GM10248 (cell line): ENCODE measurements around the gene CDK5R1.
A peak's percentile ranks its signal among the peaks of the same experiment; 100 is the strongest.

Experiments
- CTCF ChIA-PET: fragments of 300-600 bp; sonication (Branson Sonifier 250); formaldehyde crosslinking; extraction: SDS; loops from one replicate; lab custom pipeline; 2021; ENCODE audit warnings: antibody characterized with exemption; lab: Yijun Ruan, JAX
- POLR2A ChIA-PET: fragments of 350-650 bp; sonication (Branson Sonifier 250); formaldehyde crosslinking; extraction: SDS; loops from one replicate; lab custom pipeline; 2020; ENCODE audit warnings: antibody characterized with exemption; lab: Yijun Ruan, JAX
- DNase-seq: peaks from one replicate; pipeline ENCODE4 v3.0.0; 2012; ENCODE audit errors: extremely low spot score
- TF ChIP-seq, protein P1 (sequence below): IDR thresholded peaks from 2 replicates; pipeline ENCODE4 v1.5.1; 2012; ENCODE audit warnings: mild to moderate bottlenecking, low read depth; ENCODE audit errors: extremely low read depth, missing control alignments, control extremely low read depth

Gene CDK5R1

DNA sequence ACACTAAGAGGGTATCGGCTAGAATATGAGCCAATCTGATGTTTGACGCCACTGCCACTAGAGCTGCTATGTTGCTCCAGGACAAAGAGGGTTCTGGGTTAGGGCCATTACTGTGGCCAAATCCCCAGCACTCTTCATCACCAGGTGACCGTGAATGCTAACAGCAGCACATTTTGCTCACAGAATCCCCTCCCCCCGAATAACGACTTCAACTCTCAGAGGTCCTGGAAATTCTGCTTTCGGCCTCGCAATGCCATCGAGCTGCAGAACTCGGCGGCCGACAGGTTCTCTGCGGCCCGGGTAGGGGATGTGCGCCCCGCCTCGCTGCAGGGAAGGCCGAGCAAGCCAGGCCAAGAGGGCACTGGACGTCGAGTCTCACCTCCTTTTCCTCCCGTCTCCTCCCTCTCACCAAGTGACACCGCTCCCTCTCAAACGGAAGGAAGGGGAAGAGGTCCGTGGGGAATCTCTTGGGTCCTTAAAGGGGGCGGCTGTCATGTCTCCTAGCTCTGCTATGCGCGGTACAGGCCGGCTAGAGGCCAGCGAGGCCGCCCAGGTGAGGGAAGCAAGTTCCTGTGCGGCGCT lies 31.9 kb downstream of the CDK5R1 start:
- POLR2A ChIA-PET = no interaction called here
- CTCF ChIA-PET = interaction anchor here (1.8 to 2.1 kb wide), 3 partner anchors 35 to 359 kb away, joined by 6 to 7 read pairs (median 7); partner anchors contain the start of gene MYO1D
- TF ChIP-seq, protein P1, sequence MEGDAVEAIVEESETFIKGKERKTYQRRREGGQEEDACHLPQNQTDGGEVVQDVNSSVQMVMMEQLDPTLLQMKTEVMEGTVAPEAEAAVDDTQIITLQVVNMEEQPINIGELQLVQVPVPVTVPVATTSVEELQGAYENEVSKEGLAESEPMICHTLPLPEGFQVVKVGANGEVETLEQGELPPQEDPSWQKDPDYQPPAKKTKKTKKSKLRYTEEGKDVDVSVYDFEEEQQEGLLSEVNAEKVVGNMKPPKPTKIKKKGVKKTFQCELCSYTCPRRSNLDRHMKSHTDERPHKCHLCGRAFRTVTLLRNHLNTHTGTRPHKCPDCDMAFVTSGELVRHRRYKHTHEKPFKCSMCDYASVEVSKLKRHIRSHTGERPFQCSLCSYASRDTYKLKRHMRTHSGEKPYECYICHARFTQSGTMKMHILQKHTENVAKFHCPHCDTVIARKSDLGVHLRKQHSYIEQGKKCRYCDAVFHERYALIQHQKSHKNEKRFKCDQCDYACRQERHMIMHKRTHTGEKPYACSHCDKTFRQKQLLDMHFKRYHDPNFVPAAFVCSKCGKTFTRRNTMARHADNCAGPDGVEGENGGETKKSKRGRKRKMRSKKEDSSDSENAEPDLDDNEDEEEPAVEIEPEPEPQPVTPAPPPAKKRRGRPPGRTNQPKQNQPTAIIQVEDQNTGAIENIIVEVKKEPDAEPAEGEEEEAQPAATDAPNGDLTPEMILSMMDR = no peak
- no peak for DNase-seq

DNA sequence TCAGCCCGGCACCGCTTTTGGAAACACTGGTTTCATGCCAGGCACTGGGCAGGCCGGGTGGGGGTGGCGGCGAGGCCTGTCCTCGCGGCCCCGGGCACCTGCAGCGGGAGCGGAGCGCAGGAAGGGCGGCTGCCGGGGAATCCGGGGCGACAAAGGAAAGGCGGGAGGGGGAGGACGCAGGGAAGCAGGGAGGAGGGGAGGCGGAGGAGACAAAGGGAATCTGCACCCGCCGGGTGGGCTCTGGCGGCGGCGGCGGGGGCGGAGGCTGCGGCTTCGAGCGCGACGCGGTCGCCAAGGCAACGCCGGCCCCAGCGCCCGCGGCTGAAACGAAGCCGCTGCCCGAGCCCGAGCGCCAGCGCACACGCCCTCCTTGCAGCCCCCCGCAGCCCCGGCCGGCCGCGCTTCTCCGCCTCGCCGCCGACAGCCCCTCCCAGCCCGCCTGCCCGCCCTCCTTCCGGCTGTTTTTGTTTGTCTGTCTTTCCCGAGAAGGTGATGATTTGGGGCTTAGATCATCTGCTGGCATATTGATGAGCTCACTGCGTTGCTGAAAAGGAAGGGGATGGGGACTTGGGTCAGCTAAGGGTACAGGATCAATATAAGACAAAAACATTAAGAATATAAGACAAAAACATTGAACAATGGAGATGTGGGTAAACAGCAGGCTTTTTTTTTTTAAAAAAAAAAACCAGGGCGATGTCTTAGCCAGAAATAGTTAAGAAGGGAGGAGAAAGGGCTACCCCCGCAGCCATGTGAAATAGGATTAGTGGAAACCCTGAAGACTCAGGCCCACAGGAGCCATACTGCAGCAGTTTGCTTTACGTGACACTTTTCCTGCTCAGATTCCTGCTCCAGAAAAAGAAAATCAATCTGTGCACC lies 32.7 kb downstream of the CDK5R1 start:
- DNase-seq = peak; percentile 67
- CTCF ChIA-PET = interaction anchor here (1.5 kb wide), 1 partner anchor 36 kb away, joined by 5 read pairs; no protein-coding TSS in a partner anchor
- TF ChIP-seq, protein P1 = no peak
- POLR2A ChIA-PET = interaction anchor here (0.7 to 1.0 kb wide), 2 partner anchors 30 to 84 kb away, joined by 3 to 4 read pairs; no protein-coding TSS in a partner anchor

DNA sequence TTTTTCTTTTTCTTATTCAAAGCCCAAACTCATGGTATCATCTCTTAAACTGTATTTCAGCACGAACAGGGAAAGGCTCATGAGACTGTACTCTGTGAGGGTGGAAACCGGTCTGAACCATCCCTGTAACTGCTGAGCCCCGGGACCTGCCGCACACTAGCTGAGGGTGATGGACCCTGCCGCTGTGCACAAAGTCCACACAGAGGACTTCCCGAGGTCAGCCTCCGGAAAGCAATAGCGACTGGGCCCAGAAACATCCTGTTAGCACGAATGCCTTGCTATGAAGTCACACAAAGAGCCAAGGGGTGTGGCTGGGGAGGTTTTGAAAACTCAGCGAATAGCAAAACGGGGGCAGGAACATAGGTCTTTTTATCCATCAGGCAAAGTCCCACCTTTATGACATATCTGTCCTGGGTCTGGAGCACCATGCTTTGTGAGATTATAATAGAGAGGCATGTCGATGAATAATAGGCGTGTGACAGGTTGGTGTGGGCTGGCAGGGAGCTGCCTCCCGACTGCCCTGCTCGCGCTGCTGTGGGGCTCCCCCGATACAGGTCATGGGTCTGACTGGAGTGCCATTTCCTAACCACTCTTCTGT lies 33.4 kb downstream of the CDK5R1 start:
- TF ChIP-seq, protein P1 = no peak
- ChIA-PET CTCF (interaction anchor here (1.5 kb wide), 1 partner anchor 36 kb away, joined by 5 read pairs; no protein-coding TSS in a partner anchor), POLR2A (interaction anchor here (1.0 kb wide), 1 partner anchor 30 kb away, joined by 3 read pairs; no protein-coding TSS in a partner anchor)
- peak; percentile 51 for DNase-seq

DNA sequence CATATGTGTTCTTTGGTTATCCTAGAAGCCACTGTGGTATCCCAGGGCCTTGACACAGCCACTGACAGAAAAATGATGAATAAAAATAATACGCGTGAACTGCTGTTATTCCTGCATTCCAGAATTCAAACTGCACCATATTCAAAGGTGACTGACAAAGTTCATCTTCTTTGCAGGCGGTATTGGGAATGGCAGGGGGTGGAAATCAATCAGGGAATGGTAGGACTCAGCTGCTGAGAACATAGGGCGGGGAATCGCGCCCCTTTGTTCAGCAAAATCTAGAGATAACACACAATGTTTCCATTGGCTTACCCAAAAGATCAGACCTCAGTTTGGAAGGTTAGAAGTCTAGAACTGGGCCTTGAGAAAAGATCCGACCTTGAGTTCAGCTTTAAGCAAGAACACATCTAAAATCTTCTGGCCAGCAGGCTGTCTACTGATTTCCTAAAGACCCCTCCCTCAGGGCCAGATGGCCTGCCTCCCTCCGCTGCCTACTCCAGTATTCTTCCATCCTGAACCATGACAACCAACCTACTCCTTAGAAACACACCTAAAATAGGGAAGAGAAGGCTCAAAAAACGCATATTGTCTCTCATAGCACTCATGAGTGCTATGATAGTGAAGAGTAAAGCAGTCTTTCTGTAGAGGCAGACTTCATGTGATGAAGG lies 34.1 kb downstream of the CDK5R1 start:
- no peak for DNase-seq
- CTCF ChIA-PET = interaction anchor here (1.5 kb wide), 1 partner anchor 37 kb away, joined by 5 read pairs; no protein-coding TSS in a partner anchor
- POLR2A ChIA-PET = no interaction called here
- TF ChIP-seq, protein P1 = no peak

DNA sequence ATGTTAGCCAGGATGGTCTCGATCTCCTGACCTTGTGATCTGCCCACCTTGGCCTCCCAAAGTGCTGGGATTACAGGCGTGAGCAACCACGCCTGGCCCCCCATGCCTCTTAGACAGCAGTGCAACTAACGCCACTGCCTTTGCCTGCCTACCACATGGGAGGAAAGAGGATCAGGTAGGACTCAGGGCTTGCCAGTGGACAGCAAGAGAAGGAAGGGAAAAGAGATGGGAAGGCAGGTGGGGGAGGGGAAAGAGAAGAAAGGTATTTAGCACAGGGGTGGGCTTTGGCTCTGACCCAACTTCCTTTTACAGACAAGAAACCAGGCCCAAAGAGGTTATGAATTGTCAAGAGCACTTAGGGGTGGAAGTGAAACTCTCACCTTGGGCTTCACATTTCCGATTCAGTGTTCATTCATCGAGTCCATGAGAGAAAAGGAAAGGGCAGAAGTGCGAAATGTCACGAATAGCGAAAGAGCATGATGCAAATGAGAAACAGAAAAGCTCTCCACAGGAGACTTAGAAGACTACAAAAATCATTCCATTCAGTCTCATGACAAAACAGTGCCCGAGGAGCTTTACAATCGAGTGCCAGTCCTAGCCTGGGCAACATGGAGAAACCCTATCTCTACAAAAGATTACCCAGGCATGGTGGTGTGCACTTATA lies 36.4 kb downstream of the CDK5R1 start:
- CTCF ChIA-PET = interaction anchor here (0.7 to 3.6 kb wide), 8 partner anchors 19 to 65 kb away, joined by 3 to 13 read pairs (median 7); partner anchors contain the start of gene CDK5R1
- TF ChIP-seq, protein P1 = no peak
- POLR2A ChIA-PET = interaction anchor here (0.7 to 1.9 kb wide), 5 partner anchors 12 to 50 kb away, joined by 3 to 14 read pairs (median 6); no protein-coding TSS in a partner anchor
- peak; percentile 77 for DNase-seq
